ENCODE data around the gene EGFR. TPM values are rescaled to one million over a fixed set of nuclear protein-coding genes. Genes with fewer than 3 reads are reported as not detected.

The EGFR gene
- total RNA-seq, 1 experiment from 2014 or later, result not detected

DNA sequence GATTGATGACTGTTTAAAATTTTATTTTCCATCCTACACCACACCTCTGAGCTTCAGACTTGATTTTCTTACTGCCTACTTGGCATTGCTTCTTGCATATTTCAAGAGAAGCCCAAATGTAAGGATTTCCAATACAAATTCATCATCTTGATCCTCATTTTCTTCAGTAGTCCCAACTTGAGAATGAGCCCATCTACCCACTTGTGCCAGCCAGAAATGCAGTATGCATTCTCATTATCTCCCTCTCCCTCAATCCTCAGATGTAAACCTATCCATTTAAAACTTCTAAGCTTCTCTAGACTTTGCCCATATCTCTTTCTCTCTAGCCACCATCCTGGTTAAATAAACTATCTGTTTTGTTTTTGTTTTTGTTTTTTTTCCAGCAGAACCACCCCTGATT lies 22.4 kb upstream of the EGFR start:
- no peak for DNase-seq
- H2AFZ ChIP-seq (ENCODE audit: low read length), result no peak overlapping the region
- H3K36me3 ChIP-seq (ENCODE audit: insufficient read depth, low read length), result no peaks in the 10 kb centered on the region
- H3K4me2 ChIP-seq (ENCODE audit: low read depth, low read length, poor library complexity, severe bottlenecking), result no peak overlapping the region
- no peak overlapping the region for H3K4me3 ChIP-seq (ENCODE audit: low read length)
- no peaks in the 10 kb centered on the region; the same call in 1 of the 2 replicates for H3K4me1 ChIP-seq (ENCODE audit: low read length)
- H4K20me1 ChIP-seq (ENCODE audit: insufficient read depth, low read depth, low read length), result no peaks in the 10 kb centered on the region
- no peaks in the 10 kb centered on the region for H3K79me2 ChIP-seq (ENCODE audit: low read length)
- H3K27ac ChIP-seq (ENCODE audit: low read length), result no peak overlapping the region
- no peak overlapping the region for H3K9ac ChIP-seq (ENCODE audit: low read length)
- H3K9me2 ChIP-seq (replicated peaks; ENCODE audit: insufficient read depth, low read length), result no peaks in the 10 kb centered on the region
- no peaks in the 10 kb centered on the region for H3K9me3 ChIP-seq (ENCODE audit: low read length)
- no peaks in the 10 kb centered on the region for H3K27me3 ChIP-seq (ENCODE audit: low read length)

DNA sequence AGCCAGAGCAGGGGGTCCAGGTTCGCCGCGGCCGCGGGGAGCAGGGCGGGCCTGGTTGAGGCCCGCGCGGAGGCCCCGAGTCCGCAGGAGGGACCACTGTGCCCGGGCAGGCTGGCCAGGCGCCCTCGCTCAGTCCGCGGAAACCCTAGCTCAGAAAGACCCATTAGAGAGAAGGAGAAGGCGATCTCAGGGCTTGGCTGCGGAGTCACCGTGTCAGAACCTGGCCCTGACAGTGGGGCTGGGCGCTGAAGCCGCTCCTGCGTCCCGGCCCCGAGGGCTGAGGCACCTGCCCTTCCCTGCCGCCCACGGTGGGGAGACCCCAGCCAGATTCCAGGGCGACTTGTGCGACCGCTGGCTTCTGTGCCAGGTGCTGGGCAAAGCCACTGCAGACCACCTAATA lies 14.2 kb upstream of the EGFR start:
- no peak for DNase-seq
- Histone ChIP-seq H3K4me1 (ENCODE audit: low read length) (no peaks in the 10 kb centered on the region), H3K4me2 (ENCODE audit: low read depth, low read length, poor library complexity, severe bottlenecking) (no peak overlapping the region), H4K20me1 (ENCODE audit: insufficient read depth, low read depth, low read length) (no peaks in the 10 kb centered on the region), H3K9ac (ENCODE audit: low read length) (no peak overlapping the region), H3K36me3 (ENCODE audit: insufficient read depth, low read length) (no peaks in the 10 kb centered on the region), H3K4me3 (ENCODE audit: low read length) (no peak overlapping the region), H3K9me3 (ENCODE audit: low read length) (no peaks in the 10 kb centered on the region), H2AFZ (ENCODE audit: low read length) (no peak overlapping the region), H3K27me3 (ENCODE audit: low read length) (no peaks in the 10 kb centered on the region), H3K9me2 (replicated peaks; ENCODE audit: insufficient read depth, low read length) (no peaks in the 10 kb centered on the region), H3K27ac (ENCODE audit: low read length) (no peak overlapping the region), H3K79me2 (ENCODE audit: low read length) (no peaks in the 10 kb centered on the region)

DNA sequence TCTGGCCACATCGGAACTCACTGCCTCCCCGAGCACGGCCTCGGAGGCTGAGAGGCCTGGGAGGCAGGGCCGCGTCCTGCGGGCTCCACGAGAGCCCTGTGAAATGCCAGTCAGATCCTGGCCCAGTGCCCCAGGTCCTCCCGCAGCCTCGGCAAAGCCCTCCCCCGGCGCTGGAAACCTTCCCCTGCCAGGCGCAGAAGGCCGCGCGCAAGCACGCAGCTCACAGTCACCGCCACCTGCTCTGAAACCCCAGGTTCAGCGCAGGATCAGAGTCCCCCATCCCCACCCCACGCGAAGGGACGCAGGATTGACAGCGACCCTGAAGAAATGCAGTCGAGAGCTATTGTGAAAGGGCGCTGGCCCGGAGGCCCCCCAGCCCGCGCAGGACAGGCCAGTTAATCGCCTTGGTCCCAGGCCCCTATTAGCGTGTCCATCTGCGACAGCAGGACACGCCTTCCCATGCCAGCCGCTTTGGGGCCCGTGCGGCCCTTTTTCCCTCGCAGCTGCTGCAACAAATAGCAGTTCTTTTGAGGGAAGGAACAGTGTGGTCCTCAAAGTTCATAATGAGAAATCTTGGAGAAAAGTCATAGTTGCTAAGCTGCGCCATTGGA lies 13.5 kb upstream of the EGFR start:
- Histone ChIP-seq H4K20me1 (ENCODE audit: insufficient read depth, low read depth, low read length) (no peaks in the 10 kb centered on the region), H3K36me3 (ENCODE audit: insufficient read depth, low read length) (no peaks in the 10 kb centered on the region), H3K27me3 (ENCODE audit: low read length) (no peaks in the 10 kb centered on the region), H3K27ac (ENCODE audit: low read length) (no peak overlapping the region), H3K9me2 (replicated peaks; ENCODE audit: insufficient read depth, low read length) (no peaks in the 10 kb centered on the region), H3K4me1 (ENCODE audit: low read length) (no peaks in the 10 kb centered on the region), H3K79me2 (ENCODE audit: low read length) (no peaks in the 10 kb centered on the region), H3K4me2 (ENCODE audit: low read depth, low read length, poor library complexity, severe bottlenecking) (no peak overlapping the region), H3K9me3 (ENCODE audit: low read length) (no peaks in the 10 kb centered on the region), H3K9ac (ENCODE audit: low read length) (no peak overlapping the region), H2AFZ (ENCODE audit: low read length) (no peak overlapping the region), H3K4me3 (ENCODE audit: low read length) (no peak overlapping the region)
- no peak for DNase-seq

DNA sequence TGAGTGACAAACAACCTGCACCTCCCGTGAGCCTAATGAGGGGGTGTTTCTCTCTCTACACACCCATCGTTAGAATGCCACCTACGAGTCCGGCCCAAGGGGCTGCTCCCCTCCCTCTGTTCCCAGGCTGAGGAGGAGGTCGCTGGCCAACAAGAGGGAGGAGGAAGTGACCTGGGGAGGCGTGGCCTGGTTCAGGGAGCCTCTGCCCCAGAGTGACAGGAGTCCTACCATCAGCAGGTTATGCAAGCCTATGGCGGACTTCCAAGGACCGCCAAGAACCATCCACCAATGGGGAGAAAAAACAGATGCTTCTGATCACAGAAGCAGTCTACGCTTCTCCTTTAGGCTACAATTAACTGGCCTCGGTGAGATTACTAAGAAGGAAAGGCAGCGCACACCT lies 12.3 kb upstream of the EGFR start:
- H3K4me2 ChIP-seq (ENCODE audit: low read depth, low read length, poor library complexity, severe bottlenecking), result no peak overlapping the region
- H4K20me1 ChIP-seq (ENCODE audit: insufficient read depth, low read depth, low read length), result no peaks in the 10 kb centered on the region
- H3K27me3 ChIP-seq (ENCODE audit: low read length), result no peaks in the 10 kb centered on the region
- no peaks in the 10 kb centered on the region for H3K9me2 ChIP-seq (replicated peaks; ENCODE audit: insufficient read depth, low read length)
- no peaks in the 10 kb centered on the region for H3K9me3 ChIP-seq (ENCODE audit: low read length)
- no peaks in the 10 kb centered on the region for H3K4me1 ChIP-seq (ENCODE audit: low read length)
- no peak for DNase-seq
- no peak overlapping the region for H3K27ac ChIP-seq (ENCODE audit: low read length)
- no peak overlapping the region for H3K9ac ChIP-seq (ENCODE audit: low read length)
- H3K4me3 ChIP-seq (ENCODE audit: low read length), result no peak overlapping the region
- no peaks in the 10 kb centered on the region for H3K36me3 ChIP-seq (ENCODE audit: insufficient read depth, low read length)
- no peak overlapping the region for H2AFZ ChIP-seq (ENCODE audit: low read length)
- no peaks in the 10 kb centered on the region for H3K79me2 ChIP-seq (ENCODE audit: low read length)

DNA sequence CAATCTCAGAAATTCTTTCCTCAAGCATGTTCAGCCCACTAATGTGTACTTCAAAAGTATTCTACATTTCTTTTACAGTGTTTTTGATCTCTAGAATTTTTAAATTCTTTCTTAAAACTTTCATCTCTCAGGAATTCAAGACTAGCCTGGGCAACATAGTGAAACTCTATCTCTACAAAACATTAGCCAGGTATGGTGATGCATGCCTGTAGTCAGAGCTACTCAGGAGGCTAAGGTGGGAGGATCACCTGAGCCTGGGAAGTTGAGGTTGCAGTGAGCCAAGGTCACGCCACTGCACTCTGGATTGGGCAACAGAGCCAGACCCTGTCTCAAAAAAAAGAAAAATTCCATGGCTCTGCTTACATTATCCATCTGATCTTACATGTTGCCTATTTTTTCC lies 5.0 kb upstream of the EGFR start:
- Histone ChIP-seq H3K27me3 (ENCODE audit: low read length) (no peaks in the 10 kb centered on the region), H3K4me1 (ENCODE audit: low read length) (no peaks in the 10 kb centered on the region), H3K4me2 (ENCODE audit: low read depth, low read length, poor library complexity, severe bottlenecking) (no peak overlapping the region), H3K9ac (ENCODE audit: low read length) (no peak overlapping the region), H3K9me2 (replicated peaks; ENCODE audit: insufficient read depth, low read length) (no peaks in the 10 kb centered on the region), H3K36me3 (ENCODE audit: insufficient read depth, low read length) (no peaks in the 10 kb centered on the region), H2AFZ (ENCODE audit: low read length) (no peak overlapping the region), H3K79me2 (ENCODE audit: low read length) (no peaks in the 10 kb centered on the region), H3K4me3 (ENCODE audit: low read length) (no peak overlapping the region), H4K20me1 (ENCODE audit: insufficient read depth, low read depth, low read length) (no peaks in the 10 kb centered on the region), H3K9me3 (ENCODE audit: low read length) (no peaks in the 10 kb centered on the region), H3K27ac (ENCODE audit: low read length) (no peak overlapping the region)
- DNase-seq, result no peak

DNA sequence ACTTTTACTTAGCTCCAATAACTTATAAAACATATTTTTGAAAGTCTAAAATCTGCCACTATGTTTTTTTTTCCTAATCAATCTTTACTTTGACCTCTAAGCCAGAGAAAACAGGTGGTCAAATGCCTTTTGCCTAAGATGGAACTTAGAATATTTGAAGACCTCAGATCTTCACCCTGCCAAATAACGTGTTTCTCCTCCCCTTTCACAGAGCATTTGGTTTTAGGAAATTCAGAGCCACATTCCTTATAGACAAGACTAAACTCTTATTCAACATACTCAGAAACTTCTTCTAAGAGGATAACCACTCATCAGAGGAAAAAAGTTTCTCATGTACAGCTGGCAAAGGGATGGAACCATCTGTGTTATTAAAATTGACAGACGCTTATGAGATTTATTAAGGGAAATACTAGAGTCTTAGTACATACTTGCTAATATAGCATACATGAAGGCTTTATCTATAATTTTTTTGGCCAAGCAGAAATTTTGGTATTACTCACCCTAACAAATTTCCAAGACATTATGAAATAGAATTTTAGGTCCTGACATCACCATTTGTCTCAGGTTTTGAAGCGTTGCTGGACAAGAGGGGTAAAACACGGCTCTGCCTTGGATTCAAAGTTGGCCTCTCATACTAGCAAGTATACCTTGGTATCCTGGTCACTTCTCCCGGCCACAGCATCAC lies 2.6 kb upstream of the EGFR start:
- H3K9me2 ChIP-seq (replicated peaks; ENCODE audit: insufficient read depth, low read length), result no peaks in the 10 kb centered on the region
- no peak overlapping the region for H3K9ac ChIP-seq (ENCODE audit: low read length)
- no peaks in the 10 kb centered on the region for H3K36me3 ChIP-seq (ENCODE audit: insufficient read depth, low read length)
- DNase-seq, result no peak
- H3K9me3 ChIP-seq (ENCODE audit: low read length), result no peaks in the 10 kb centered on the region
- no peak overlapping the region for H2AFZ ChIP-seq (ENCODE audit: low read length)
- no peaks in the 10 kb centered on the region for H3K4me1 ChIP-seq (ENCODE audit: low read length)
- no peaks in the 10 kb centered on the region for H3K79me2 ChIP-seq (ENCODE audit: low read length)
- H3K27me3 ChIP-seq (ENCODE audit: low read length), result no peaks in the 10 kb centered on the region
- H3K4me2 ChIP-seq (ENCODE audit: low read depth, low read length, poor library complexity, severe bottlenecking), result no peak overlapping the region
- no peaks in the 10 kb centered on the region for H4K20me1 ChIP-seq (ENCODE audit: insufficient read depth, low read depth, low read length)
- H3K27ac ChIP-seq (ENCODE audit: low read length), result no peak overlapping the region
- no peak overlapping the region for H3K4me3 ChIP-seq (ENCODE audit: low read length)

DNA sequence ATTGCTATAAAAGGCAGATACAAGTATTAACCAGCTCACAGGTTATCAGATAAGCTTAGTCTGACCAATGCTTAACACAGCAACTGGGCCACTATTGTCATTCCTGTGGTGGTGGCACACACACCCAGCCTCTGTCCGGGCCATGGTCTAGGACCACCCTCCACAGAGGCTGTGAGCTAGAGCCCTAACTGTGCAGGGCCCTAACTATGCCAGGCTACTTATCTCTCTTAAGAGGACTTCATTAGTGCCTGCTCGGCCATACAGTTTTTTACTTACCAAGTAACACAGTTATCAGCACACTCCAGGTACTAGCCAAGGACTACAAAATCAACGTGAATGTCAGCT lies 2.1 kb upstream of the EGFR start:
- no peak for DNase-seq
- H3K4me1 ChIP-seq (ENCODE audit: low read length), result no peaks in the 10 kb centered on the region
- no peaks in the 10 kb centered on the region for H3K27me3 ChIP-seq (ENCODE audit: low read length)
- H3K36me3 ChIP-seq (ENCODE audit: insufficient read depth, low read length), result no peaks in the 10 kb centered on the region
- H3K9me2 ChIP-seq (replicated peaks; ENCODE audit: insufficient read depth, low read length), result no peaks in the 10 kb centered on the region
- H3K79me2 ChIP-seq (ENCODE audit: low read length), result no peaks in the 10 kb centered on the region
- H3K9me3 ChIP-seq (ENCODE audit: low read length), result no peaks in the 10 kb centered on the region
- H3K9ac ChIP-seq (ENCODE audit: low read length), result no peak overlapping the region
- no peak overlapping the region for H2AFZ ChIP-seq (ENCODE audit: low read length)
- no peaks in the 10 kb centered on the region for H4K20me1 ChIP-seq (ENCODE audit: insufficient read depth, low read depth, low read length)
- H3K4me2 ChIP-seq (ENCODE audit: low read depth, low read length, poor library complexity, severe bottlenecking), result no peak overlapping the region
- no peak overlapping the region for H3K27ac ChIP-seq (ENCODE audit: low read length)
- H3K4me3 ChIP-seq (ENCODE audit: low read length), result no peak overlapping the region

DNA sequence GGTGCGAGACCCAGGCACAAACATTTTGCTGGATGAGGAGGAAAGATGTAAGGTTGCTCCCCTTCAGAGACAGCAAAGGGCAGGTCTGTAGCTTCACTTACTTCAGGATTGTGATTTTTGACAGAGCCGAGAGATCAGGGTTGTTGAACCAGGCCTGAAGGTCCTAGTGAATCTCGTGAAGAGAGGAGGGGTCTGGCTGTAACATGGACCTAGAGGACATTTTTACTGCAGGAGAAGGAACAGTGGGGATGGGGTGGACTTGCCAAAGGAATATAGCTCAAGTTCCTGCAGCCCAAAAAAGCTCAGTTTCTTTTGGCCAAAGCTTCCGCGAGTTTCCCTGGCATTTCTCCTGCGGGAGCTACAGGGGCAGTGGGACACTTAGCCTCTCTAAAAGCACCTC lies 976 bp upstream of the EGFR start:
- H4K20me1 ChIP-seq (ENCODE audit: insufficient read depth, low read depth, low read length), result no peaks in the 10 kb centered on the region
- no peaks in the 10 kb centered on the region for H3K4me1 ChIP-seq (ENCODE audit: low read length)
- DNase-seq, result no peak
- H3K4me3 ChIP-seq (ENCODE audit: low read length), result no peak overlapping the region
- no peaks in the 10 kb centered on the region for H3K9me3 ChIP-seq (ENCODE audit: low read length)
- H3K79me2 ChIP-seq (ENCODE audit: low read length), result no peaks in the 10 kb centered on the region
- H3K4me2 ChIP-seq (ENCODE audit: low read depth, low read length, poor library complexity, severe bottlenecking), result no peak overlapping the region
- no peak overlapping the region for H3K27ac ChIP-seq (ENCODE audit: low read length)
- H3K36me3 ChIP-seq (ENCODE audit: insufficient read depth, low read length), result no peaks in the 10 kb centered on the region
- no peak overlapping the region for H3K9ac ChIP-seq (ENCODE audit: low read length)
- H3K27me3 ChIP-seq (ENCODE audit: low read length), result no peaks in the 10 kb centered on the region
- no peak overlapping the region for H2AFZ ChIP-seq (ENCODE audit: low read length)
- H3K9me2 ChIP-seq (replicated peaks; ENCODE audit: insufficient read depth, low read length), result no peaks in the 10 kb centered on the region
